Liver (tissue), 9 donors: Measurements from ENCODE around the gene TTC7B. TPM values are rescaled to one million over a fixed set of nuclear protein-coding genes. Genes with fewer than 3 reads are reported as not detected.

Source experiments
- DNase-seq: peaks from one replicate; pipeline ENCODE4 v3.0.0-alpha.2; 2017; ENCODE audit warnings: low spot score
- H3K27ac ChIP-seq, 2 donors: one replicate each; pipeline ENCODE4 v1.7.0; 2013; ENCODE audit warnings: inconsistent platforms in 2 of 2, low read length in 2 of 2, control low read depth in 1 of 2, low read depth in 1 of 2, mild to moderate bottlenecking in 1 of 2
- H3K27me3 ChIP-seq, 4 donors: one replicate each; pipeline versions ENCODE4 v1.6.1 to v1.7.0; 2013; ENCODE audit warnings: low read length in 3 of 4, inconsistent platforms in 1 of 4, mild to moderate bottlenecking in 1 of 4, moderate library complexity in 1 of 4; ENCODE audit not compliant: control insufficient read depth in 4 of 4, insufficient read depth in 4 of 4
- H3K36me3 ChIP-seq, 4 donors: one replicate each; pipeline versions ENCODE4 v1.6.1 to v1.7.0; 2013; ENCODE audit warnings: low read length in 3 of 4, mild to moderate bottlenecking in 3 of 4, low read depth in 1 of 4, moderate library complexity in 1 of 4; ENCODE audit not compliant: control insufficient read depth in 4 of 4, insufficient read depth in 3 of 4
- H3K4me1 ChIP-seq, 4 donors: one replicate each; pipeline versions ENCODE4 v1.6.1 to v1.7.0; 2013; ENCODE audit warnings: low read length in 3 of 4, mild to moderate bottlenecking in 3 of 4, moderate library complexity in 1 of 4; ENCODE audit not compliant: control insufficient read depth in 4 of 4, insufficient read depth in 4 of 4
- H3K4me3 ChIP-seq, 3 donors: one replicate each; pipeline versions ENCODE4 v1.6.1 to v1.7.0; 2013; ENCODE audit warnings: low read length in 3 of 3, control low read depth in 1 of 3, low read depth in 1 of 3, mild to moderate bottlenecking in 1 of 3
- H3K9ac ChIP-seq, 2 donors: one replicate each; pipeline ENCODE4 v1.7.0; 2013; ENCODE audit warnings: low read length in 2 of 2, mild to moderate bottlenecking in 2 of 2, moderate library complexity in 2 of 2, control low read depth in 1 of 2, low read depth in 1 of 2
- H3K9me3 ChIP-seq, 4 donors: one replicate each; pipeline versions ENCODE4 v1.6.1 to v1.7.0; 2013; ENCODE audit warnings: low read length in 3 of 4; ENCODE audit not compliant: control insufficient read depth in 4 of 4
- ATF3 ChIP-seq: IDR thresholded peaks from 2 replicates; pipeline ENCODE4 v1.6.1; 2016; ENCODE audit warnings: antibody characterized with exemption
- EGR1 ChIP-seq, 2 donors: IDR thresholded peaks; 2 replicates each; pipeline ENCODE4 v1.6.1; 2016 to 2018; ENCODE audit warnings: antibody characterized with exemption in 2 of 2, low read depth in 2 of 2
- FOXA1 ChIP-seq: IDR thresholded peaks from 2 replicates; pipeline ENCODE4 v1.6.1; 2016; ENCODE audit warnings: antibody characterized with exemption
- FOXA2 ChIP-seq: IDR thresholded peaks from 2 replicates; pipeline ENCODE4 v1.6.1; 2016; ENCODE audit warnings: antibody characterized with exemption
- HNF4A ChIP-seq, 2 donors: conservative IDR thresholded peaks; 2 replicates each; pipeline ENCODE4 v1.6.1; 2016; ENCODE audit warnings: antibody characterized with exemption in 2 of 2, mild to moderate bottlenecking in 2 of 2
- HNF4G ChIP-seq: IDR thresholded peaks from 2 replicates; pipeline ENCODE4 v1.6.1; 2016; ENCODE audit warnings: antibody characterized with exemption
- JUND ChIP-seq, 2 donors: IDR thresholded peaks; 2 replicates each; pipeline ENCODE4 v1.6.1; 2016; ENCODE audit warnings: antibody characterized with exemption in 2 of 2
- MAX ChIP-seq: IDR thresholded peaks from 2 replicates; pipeline ENCODE4 v1.6.1; 2016; ENCODE audit warnings: antibody characterized with exemption
- NR2F2 ChIP-seq: IDR thresholded peaks from 2 replicates; pipeline ENCODE4 v1.6.1; 2016; ENCODE audit warnings: antibody characterized with exemption
- RXRA ChIP-seq, 2 donors: IDR thresholded peaks; 2 replicates each; pipeline ENCODE4 v1.6.1; 2017 to 2018; ENCODE audit warnings: antibody characterized with exemption in 2 of 2, mild to moderate bottlenecking in 1 of 2
- SP1 ChIP-seq: IDR thresholded peaks from 2 replicates; pipeline ENCODE4 v1.6.1; 2018; ENCODE audit warnings: antibody characterized with exemption, mild to moderate bottlenecking
- TAF1 ChIP-seq: conservative IDR thresholded peaks from 2 replicates; pipeline ENCODE4 v1.6.1; 2016; ENCODE audit warnings: antibody characterized with exemption, mild to moderate bottlenecking
- YY1 ChIP-seq: IDR thresholded peaks from 2 replicates; pipeline ENCODE4 v1.6.1; 2016; ENCODE audit warnings: antibody characterized with exemption, mild to moderate bottlenecking
- WGBS: extraction: QIAGEN DNeasy Blood & Tissue Kit; methylation state at CpG from one replicate; pipeline ENCODE4 v1.1.7; 2013; 5-methylcytosine and 5-hydroxymethylcytosine counted together
- polyA plus RNA-seq, 2 donors: library from polyadenylated mRNA; stranded (reverse) in 1 of 2; unstranded in 1 of 2; fragments of 200-250 nt in 1 of 2; fragments of >200 nt in 1 of 2; fragmentation: Nextera tagmentation in 1 of 2; extraction: Ambion mirVana in 1 of 2; gene quantifications; one replicate each; pipeline versions ENCODE4 v1.2.1 to v1.2.3, GENCODE V29; 2013 to 2015
- total RNA-seq, 2 donors: library from RNA; depleted of rRNA; stranded (reverse); fragments of >200 nt; gene quantifications; one replicate each; pipeline ENCODE4 v1.2.3, GENCODE V29; 2014
- TF ChIP-seq, protein P1 (sequence below): IDR thresholded peaks from 2 replicates; pipeline ENCODE4 v1.6.1; 2016; ENCODE audit warnings: antibody characterized with exemption
- TF ChIP-seq, protein P2 (sequence below): IDR thresholded peaks from 2 replicates; pipeline ENCODE4 v1.6.1; 2016; ENCODE audit warnings: antibody characterized with exemption, mild to moderate bottlenecking
- TF ChIP-seq, protein P3 (sequence below): fragments of 150-350 bp; IDR thresholded peaks from 2 replicates; pipeline ENCODE4 v1.5.1; 2017; ENCODE audit warnings: improper control_type of control experiment, low read depth, low read length; ENCODE audit not compliant: missing input control
- donor health status: healthy.
- donor health status: healthy.
- donor health status: healthy.
- donor health status: healthy.
- donor health status: healthy.

The TTC7B gene
- total and polyA plus RNA-seq, 4 donors = 9.1 to 31.0 (median 12.5) TPM

DNA sequence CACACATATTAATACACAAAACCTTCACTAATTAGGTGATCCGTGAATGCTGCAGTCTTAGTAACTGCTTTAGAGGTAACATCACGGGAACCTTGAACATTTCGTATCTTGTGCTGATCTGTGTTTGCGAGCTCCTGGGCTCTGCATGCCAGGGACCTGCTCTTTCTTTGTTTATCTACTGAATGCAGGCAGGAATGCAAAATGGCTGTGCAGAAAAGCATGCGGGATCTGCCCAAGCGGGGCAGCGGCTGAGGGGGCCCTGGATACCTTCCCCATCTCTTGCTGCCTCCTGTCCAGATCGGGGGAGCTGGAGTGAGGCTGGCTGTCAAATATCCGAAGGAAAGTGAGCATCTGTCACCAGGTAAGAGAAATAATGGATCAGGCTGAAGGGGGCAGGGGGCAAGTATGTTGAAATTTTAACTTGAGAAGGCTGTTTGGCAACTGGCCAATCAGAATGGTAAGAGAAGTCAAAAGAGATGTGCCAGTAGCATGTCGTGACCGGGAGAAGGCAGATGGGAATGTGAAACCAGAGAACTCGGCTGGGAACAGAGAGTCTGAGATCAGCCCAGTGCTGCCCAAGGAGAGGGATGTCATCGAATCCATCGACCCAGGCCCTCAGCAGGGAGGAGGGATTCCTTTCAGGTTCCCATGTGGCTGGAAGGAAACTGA, 191.4 kb downstream of the TTC7B start:
- 87% methylated on average over 14 of the region's 14 CpGs for WGBS
- H3K9me3 ChIP-seq = no peaks in the 10 kb centered on the region
- H3K9ac ChIP-seq = no peak overlapping the region
- no peak overlapping the region for H3K4me3 ChIP-seq
- H3K27ac ChIP-seq = no peak overlapping the region
- no peak for TF ChIP-seq RXRA (IDR thresholded peaks at IDR 0.05)
- TF ChIP-seq, protein P1, sequence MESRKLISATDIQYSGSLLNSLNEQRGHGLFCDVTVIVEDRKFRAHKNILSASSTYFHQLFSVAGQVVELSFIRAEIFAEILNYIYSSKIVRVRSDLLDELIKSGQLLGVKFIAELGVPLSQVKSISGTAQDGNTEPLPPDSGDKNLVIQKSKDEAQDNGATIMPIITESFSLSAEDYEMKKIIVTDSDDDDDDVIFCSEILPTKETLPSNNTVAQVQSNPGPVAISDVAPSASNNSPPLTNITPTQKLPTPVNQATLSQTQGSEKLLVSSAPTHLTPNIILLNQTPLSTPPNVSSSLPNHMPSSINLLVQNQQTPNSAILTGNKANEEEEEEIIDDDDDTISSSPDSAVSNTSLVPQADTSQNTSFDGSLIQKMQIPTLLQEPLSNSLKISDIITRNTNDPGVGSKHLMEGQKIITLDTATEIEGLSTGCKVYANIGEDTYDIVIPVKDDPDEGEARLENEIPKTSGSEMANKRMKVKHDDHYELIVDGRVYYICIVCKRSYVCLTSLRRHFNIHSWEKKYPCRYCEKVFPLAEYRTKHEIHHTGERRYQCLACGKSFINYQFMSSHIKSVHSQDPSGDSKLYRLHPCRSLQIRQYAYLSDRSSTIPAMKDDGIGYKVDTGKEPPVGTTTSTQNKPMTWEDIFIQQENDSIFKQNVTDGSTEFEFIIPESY = no peak
- TF ChIP-seq, protein P2, sequence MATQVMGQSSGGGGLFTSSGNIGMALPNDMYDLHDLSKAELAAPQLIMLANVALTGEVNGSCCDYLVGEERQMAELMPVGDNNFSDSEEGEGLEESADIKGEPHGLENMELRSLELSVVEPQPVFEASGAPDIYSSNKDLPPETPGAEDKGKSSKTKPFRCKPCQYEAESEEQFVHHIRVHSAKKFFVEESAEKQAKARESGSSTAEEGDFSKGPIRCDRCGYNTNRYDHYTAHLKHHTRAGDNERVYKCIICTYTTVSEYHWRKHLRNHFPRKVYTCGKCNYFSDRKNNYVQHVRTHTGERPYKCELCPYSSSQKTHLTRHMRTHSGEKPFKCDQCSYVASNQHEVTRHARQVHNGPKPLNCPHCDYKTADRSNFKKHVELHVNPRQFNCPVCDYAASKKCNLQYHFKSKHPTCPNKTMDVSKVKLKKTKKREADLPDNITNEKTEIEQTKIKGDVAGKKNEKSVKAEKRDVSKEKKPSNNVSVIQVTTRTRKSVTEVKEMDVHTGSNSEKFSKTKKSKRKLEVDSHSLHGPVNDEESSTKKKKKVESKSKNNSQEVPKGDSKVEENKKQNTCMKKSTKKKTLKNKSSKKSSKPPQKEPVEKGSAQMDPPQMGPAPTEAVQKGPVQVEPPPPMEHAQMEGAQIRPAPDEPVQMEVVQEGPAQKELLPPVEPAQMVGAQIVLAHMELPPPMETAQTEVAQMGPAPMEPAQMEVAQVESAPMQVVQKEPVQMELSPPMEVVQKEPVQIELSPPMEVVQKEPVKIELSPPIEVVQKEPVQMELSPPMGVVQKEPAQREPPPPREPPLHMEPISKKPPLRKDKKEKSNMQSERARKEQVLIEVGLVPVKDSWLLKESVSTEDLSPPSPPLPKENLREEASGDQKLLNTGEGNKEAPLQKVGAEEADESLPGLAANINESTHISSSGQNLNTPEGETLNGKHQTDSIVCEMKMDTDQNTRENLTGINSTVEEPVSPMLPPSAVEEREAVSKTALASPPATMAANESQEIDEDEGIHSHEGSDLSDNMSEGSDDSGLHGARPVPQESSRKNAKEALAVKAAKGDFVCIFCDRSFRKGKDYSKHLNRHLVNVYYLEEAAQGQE = no peak
- TF ChIP-seq NR2F2 = no peak
- TF ChIP-seq YY1 = no peak
- TF ChIP-seq, protein P3, sequence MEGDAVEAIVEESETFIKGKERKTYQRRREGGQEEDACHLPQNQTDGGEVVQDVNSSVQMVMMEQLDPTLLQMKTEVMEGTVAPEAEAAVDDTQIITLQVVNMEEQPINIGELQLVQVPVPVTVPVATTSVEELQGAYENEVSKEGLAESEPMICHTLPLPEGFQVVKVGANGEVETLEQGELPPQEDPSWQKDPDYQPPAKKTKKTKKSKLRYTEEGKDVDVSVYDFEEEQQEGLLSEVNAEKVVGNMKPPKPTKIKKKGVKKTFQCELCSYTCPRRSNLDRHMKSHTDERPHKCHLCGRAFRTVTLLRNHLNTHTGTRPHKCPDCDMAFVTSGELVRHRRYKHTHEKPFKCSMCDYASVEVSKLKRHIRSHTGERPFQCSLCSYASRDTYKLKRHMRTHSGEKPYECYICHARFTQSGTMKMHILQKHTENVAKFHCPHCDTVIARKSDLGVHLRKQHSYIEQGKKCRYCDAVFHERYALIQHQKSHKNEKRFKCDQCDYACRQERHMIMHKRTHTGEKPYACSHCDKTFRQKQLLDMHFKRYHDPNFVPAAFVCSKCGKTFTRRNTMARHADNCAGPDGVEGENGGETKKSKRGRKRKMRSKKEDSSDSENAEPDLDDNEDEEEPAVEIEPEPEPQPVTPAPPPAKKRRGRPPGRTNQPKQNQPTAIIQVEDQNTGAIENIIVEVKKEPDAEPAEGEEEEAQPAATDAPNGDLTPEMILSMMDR = no peak
- no peak for TF ChIP-seq JUND (IDR thresholded peaks at IDR 0.05)
- TF ChIP-seq HNF4A (conservative IDR thresholded peaks at IDR 0.05) = no peak
- TF ChIP-seq HNF4G = no peak
- no peak for TF ChIP-seq SP1
- no peak for TF ChIP-seq EGR1 (IDR thresholded peaks at IDR 0.05; ENCODE audit: low read depth in 2 of 2)
- no peak for TF ChIP-seq TAF1
- no peak for TF ChIP-seq ATF3
- TF ChIP-seq FOXA2 = no peak
- TF ChIP-seq MAX = no peak
- no peak for TF ChIP-seq FOXA1
- DNase-seq = no peak
- H3K36me3 ChIP-seq = peaks cover 0 to 4% (median 0%) of the 10 kb centered on the region in 4 donors
- peaks cover 0 to 3% (median 0%) of the 10 kb centered on the region in 4 donors for H3K4me1 ChIP-seq
- H3K27me3 ChIP-seq = no peaks in the 10 kb centered on the region

- Histone ChIP-seq H3K4me1 (no peaks in the 10 kb centered on the region), H3K9me3 (no peaks in the 10 kb centered on the region), H3K27me3 (no peaks in the 10 kb centered on the region), H3K27ac (no peak overlapping the region), H3K9ac (no peak overlapping the region), H3K4me3 (no peak overlapping the region), H3K36me3 (peaks cover 0 to 1% (median 0%) of the 10 kb centered on the region in 4 donors)
- WGBS = 78% methylated on average over 8 of the region's 8 CpGs
- TF ChIP-seq YY1 (no peak), JUND (IDR thresholded peaks at IDR 0.05) (peak in 1 of 2 donors; percentile 38)
- no peak for DNase-seq
Observed at GRCh38 chr14:90624227-90624626, 192.0 kb downstream of the TTC7B start.
